ENCODE results near the gene UNC13C.

DNA sequence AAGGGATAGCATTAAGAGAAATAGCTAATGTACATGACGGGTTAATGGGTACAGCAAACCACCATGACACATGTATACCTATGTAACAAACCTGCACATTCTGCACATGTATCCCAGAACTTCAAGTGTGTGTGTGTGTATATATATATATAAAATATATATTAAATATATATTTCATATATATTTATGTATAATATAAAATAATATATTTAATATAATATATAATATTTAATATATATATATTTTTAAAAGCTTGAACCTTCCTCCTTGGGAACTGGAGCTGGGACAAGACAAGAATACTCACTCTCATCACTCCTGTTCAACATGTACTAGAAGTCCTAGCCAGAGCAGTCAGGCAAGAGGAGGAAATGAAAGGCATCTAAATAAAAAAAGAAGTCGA lies 149.3 kb downstream of the UNC13C start:
- TF ChIP-seq, protein P1, sequence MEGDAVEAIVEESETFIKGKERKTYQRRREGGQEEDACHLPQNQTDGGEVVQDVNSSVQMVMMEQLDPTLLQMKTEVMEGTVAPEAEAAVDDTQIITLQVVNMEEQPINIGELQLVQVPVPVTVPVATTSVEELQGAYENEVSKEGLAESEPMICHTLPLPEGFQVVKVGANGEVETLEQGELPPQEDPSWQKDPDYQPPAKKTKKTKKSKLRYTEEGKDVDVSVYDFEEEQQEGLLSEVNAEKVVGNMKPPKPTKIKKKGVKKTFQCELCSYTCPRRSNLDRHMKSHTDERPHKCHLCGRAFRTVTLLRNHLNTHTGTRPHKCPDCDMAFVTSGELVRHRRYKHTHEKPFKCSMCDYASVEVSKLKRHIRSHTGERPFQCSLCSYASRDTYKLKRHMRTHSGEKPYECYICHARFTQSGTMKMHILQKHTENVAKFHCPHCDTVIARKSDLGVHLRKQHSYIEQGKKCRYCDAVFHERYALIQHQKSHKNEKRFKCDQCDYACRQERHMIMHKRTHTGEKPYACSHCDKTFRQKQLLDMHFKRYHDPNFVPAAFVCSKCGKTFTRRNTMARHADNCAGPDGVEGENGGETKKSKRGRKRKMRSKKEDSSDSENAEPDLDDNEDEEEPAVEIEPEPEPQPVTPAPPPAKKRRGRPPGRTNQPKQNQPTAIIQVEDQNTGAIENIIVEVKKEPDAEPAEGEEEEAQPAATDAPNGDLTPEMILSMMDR (IDR thresholded peaks at IDR 0.05) = no peak
- no peak for TF ChIP-seq POLR2A (IDR thresholded peaks at IDR 0.05)
